SJSA1 (cell line): ENCODE results near the gene ZFHX3. TPM values are rescaled to one million over a fixed set of nuclear protein-coding genes. Genes with fewer than 3 reads are reported as not detected.

Experiments used
- DNase-seq, 2 experiments: peaks; one replicate each; pipeline ENCODE4 v3.0.0-alpha.2; 2015 to 2020; ENCODE audit warnings: low spot score in 2 of 2, low read depth in 1 of 2
- H3K27ac ChIP-seq: fragments of 250-450 bp; sonication (Bioruptor Pico); 2 replicates; pipeline ENCODE4 v1.5.1; 2020; ENCODE audit warnings: mild to moderate bottlenecking, moderate library complexity
- H3K27me3 ChIP-seq: fragments of 250-450 bp; sonication (Bioruptor Pico); replicated peaks from 2 replicates; pipeline ENCODE4 v1.5.1; 2020; ENCODE audit warnings: mild to moderate bottlenecking, moderate library complexity
- H3K36me3 ChIP-seq: fragments of 250-450 bp; sonication (Bioruptor Pico); 2 replicates; pipeline ENCODE4 v1.5.1; 2020; ENCODE audit warnings: mild to moderate bottlenecking
- H3K4me1 ChIP-seq: fragments of 250-450 bp; sonication (Bioruptor Pico); replicated peaks from 2 replicates; pipeline ENCODE4 v1.6.1; 2021; ENCODE audit warnings: mild to moderate bottlenecking
- H3K4me3 ChIP-seq: fragments of 250-450 bp; sonication (Bioruptor Pico); 2 replicates; pipeline ENCODE4 v1.5.1; 2020; ENCODE audit warnings: mild to moderate bottlenecking
- H3K9me3 ChIP-seq: fragments of 250-450 bp; sonication (Bioruptor Pico); replicated peaks from 2 replicates; pipeline ENCODE4 v1.5.1; 2020; ENCODE audit warnings: mild to moderate bottlenecking
- total RNA-seq: library from RNA; depleted of rRNA; stranded (reverse); fragments of >200 nt; shearing (Covaris generic); gene quantifications from 2 replicates; pipeline ENCODE4 v1.2.3, GENCODE V29; 2014

ZFHX3 gene
- total RNA-seq, 1 experiment from 2014 or later = 2.3 TPM

- no peak for DNase-seq
- no peaks in the 10 kb centered on the region for H3K36me3 ChIP-seq
- no peaks in the 10 kb centered on the region for H3K9me3 ChIP-seq
- H3K27ac ChIP-seq = no peak overlapping the region
- no peak overlapping the region for H3K4me3 ChIP-seq
- no peaks in the 10 kb centered on the region for H3K27me3 ChIP-seq
- H3K4me1 ChIP-seq = peaks cover 37% of the 10 kb centered on the region
Observed at GRCh38 chr16:73033271-73033998, 14.5 kb downstream of the ZFHX3 start.

GRCh38 chr16:73032541-73033270 lies 15.2 kb downstream of the ZFHX3 start:
- peaks cover 37% of the 10 kb centered on the region for H3K4me1 ChIP-seq
- H3K4me3 ChIP-seq = no peak overlapping the region
- H3K9me3 ChIP-seq = no peaks in the 10 kb centered on the region
- DNase-seq = no peak
- H3K27me3 ChIP-seq = no peaks in the 10 kb centered on the region
- no peaks in the 10 kb centered on the region for H3K36me3 ChIP-seq
- no peak overlapping the region for H3K27ac ChIP-seq

GRCh38 chr16:73031984-73032383 lies 15.9 kb downstream of the ZFHX3 start:
- peaks cover 31% of the 10 kb centered on the region for H3K4me1 ChIP-seq
- H3K27ac ChIP-seq = no peak overlapping the region
- no peaks in the 10 kb centered on the region for H3K27me3 ChIP-seq
- DNase-seq = no peak
- no peak overlapping the region for H3K4me3 ChIP-seq
- no peaks in the 10 kb centered on the region for H3K36me3 ChIP-seq
- no peaks in the 10 kb centered on the region for H3K9me3 ChIP-seq

GRCh38 chr16:73031155-73031866 lies 16.6 kb downstream of the ZFHX3 start:
- Histone ChIP-seq H3K27me3 (no peaks in the 10 kb centered on the region), H3K4me3 (no peak overlapping the region), H3K27ac (no peak overlapping the region), H3K36me3 (no peaks in the 10 kb centered on the region), H3K9me3 (no peaks in the 10 kb centered on the region), H3K4me1 (peaks cover 24% of the 10 kb centered on the region)
- no peak for DNase-seq

GRCh38 chr16:73028721-73029361 lies 19.1 kb downstream of the ZFHX3 start:
- DNase-seq = no peak
- Histone ChIP-seq H3K27ac (no peak overlapping the region), H3K36me3 (no peaks in the 10 kb centered on the region), H3K4me3 (no peak overlapping the region), H3K9me3 (no peaks in the 10 kb centered on the region), H3K4me1 (peaks cover 23% of the 10 kb centered on the region), H3K27me3 (no peaks in the 10 kb centered on the region)

GRCh38 chr16:73028263-73028662 lies 19.7 kb downstream of the ZFHX3 start:
- peaks cover 19% of the 10 kb centered on the region for H3K4me1 ChIP-seq
- no peak overlapping the region for H3K27ac ChIP-seq
- no peak for DNase-seq

GRCh38 chr16:73027685-73028111 lies 20.2 kb downstream of the ZFHX3 start:
- DNase-seq = no peak
- Histone ChIP-seq H3K27ac (no peak overlapping the region), H3K9me3 (no peaks in the 10 kb centered on the region)

More at GRCh38 chr16:73028263-73028662, 19.7 kb downstream of the ZFHX3 start:
- Histone ChIP-seq H3K4me3 (no peak overlapping the region), H3K36me3 (no peaks in the 10 kb centered on the region), H3K27me3 (no peaks in the 10 kb centered on the region), H3K9me3 (no peaks in the 10 kb centered on the region)

GRCh38 chr16:73026754-73027684 lies 20.9 kb downstream of the ZFHX3 start:
- no peaks in the 10 kb centered on the region for H3K27me3 ChIP-seq
- H3K36me3 ChIP-seq = no peaks in the 10 kb centered on the region
- no peak for DNase-seq
- no peak overlapping the region for H3K4me3 ChIP-seq
- peaks cover 13% of the 10 kb centered on the region for H3K4me1 ChIP-seq
- no peaks in the 10 kb centered on the region for H3K9me3 ChIP-seq
- H3K27ac ChIP-seq = no peak overlapping the region

More at GRCh38 chr16:73027685-73028111, 20.2 kb downstream of the ZFHX3 start:
- Histone ChIP-seq H3K27me3 (no peaks in the 10 kb centered on the region), H3K4me3 (no peak overlapping the region), H3K36me3 (no peaks in the 10 kb centered on the region), H3K4me1 (peaks cover 14% of the 10 kb centered on the region)

- Histone ChIP-seq H3K4me3 (no peak overlapping the region), H3K4me1 (peaks cover 14% of the 10 kb centered on the region), H3K9me3 (no peaks in the 10 kb centered on the region), H3K27ac (no peak overlapping the region), H3K36me3 (no peaks in the 10 kb centered on the region), H3K27me3 (no peaks in the 10 kb centered on the region)
- no peak for DNase-seq
Observed at GRCh38 chr16:73025856-73026210, 22.1 kb downstream of the ZFHX3 start.

- Histone ChIP-seq H3K4me3 (no peak overlapping the region), H3K9me3 (no peaks in the 10 kb centered on the region), H3K4me1 (peaks cover 20% of the 10 kb centered on the region), H3K27me3 (no peaks in the 10 kb centered on the region), H3K36me3 (no peaks in the 10 kb centered on the region), H3K27ac (no peak overlapping the region)
- no peak for DNase-seq
Observed at GRCh38 chr16:73025151-73025855, 22.6 kb downstream of the ZFHX3 start.

GRCh38 chr16:73024571-73025105 lies 23.3 kb downstream of the ZFHX3 start:
- Histone ChIP-seq H3K36me3 (no peaks in the 10 kb centered on the region), H3K9me3 (no peaks in the 10 kb centered on the region), H3K4me3 (no peak overlapping the region), H3K27ac (no peak overlapping the region), H3K27me3 (no peaks in the 10 kb centered on the region), H3K4me1 (peaks cover 26% of the 10 kb centered on the region)
- no peak for DNase-seq
